GM21717 (cell line): ENCODE data around the gene WDR36.
A peak's percentile ranks its signal among the peaks of the same experiment; 100 is the strongest.

ENCODE experiments used
- ATAC-seq: cut with Tn5 transposase; IDR thresholded peaks from one replicate; pipeline ENCODE4 v1.9.1; 2021; ENCODE audit warnings: mild to moderate bottlenecking, moderate library complexity; ENCODE audit not compliant: unreplicated experiment

WDR36 gene

DNA sequence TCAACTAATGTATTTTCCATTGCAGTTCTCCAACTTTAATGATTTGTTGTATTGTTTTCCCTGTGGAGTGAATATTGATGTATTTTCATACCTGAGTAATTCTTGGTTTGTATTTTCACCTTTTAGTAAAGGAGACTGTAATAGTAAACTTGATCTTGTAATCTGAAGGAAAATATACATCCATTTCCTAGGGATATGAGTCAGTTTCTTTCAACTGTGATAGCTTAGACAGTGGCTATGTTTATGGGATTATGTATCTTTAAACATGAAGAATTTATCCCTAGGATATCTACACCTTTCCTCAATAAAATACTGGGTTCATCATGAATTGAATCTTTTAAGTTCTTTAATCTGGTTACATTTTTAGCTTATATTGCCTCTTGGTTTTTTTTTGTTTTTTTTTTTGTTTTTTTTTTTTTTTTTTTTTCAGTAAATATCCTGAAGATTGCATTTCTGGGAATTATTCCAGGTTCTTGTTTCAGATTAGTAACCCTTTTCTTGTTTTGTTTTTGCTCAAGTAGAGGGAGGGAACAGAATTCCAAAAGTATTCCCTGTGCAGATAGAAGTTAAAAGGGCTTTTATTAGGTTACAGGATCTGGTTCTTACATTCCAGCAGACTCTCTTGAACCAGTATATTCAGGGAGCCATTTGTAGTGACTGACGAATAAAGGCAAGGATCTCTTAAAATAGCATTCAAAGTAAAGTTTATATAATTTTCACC is 7.1 kb downstream of the WDR36 start:
- no peak for ATAC-seq

DNA sequence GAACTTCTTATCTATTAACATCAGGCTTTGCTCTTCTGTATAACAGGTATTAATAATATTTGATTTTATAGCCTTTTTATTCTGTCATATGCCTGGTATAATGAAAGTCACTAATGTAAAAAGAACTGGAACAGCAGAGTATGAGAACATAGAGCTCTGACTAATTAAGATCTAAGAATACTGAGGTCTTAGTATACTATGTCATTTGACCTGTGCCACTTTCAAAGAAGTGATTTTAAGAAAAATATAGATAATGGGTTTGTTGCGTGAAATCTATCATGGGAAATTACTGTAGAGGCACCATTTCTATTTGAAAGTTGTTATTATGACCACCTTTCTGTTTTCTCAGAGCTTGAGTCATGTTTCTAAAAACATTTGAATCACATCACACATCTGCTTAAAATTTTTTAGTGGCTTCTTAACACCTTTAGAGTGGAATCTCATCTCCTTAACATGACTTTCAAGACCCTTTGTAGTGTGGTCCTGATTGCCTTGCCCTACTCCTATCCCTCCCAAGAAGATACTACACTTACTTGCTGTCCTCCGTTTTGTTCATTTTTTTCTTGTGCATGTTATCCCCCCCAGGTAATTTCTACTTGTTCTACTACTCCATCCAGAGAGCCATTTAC is 14.3 kb downstream of the WDR36 start:
- ATAC-seq = no peak

GRCh38 chr5:111107371-111107770 is 15.2 kb downstream of the WDR36 start:
- no peak for ATAC-seq

- ATAC-seq = no peak
Measured at GRCh38 chr5:111111956-111112355, 19.8 kb downstream of the WDR36 start.

GRCh38 chr5:111113678-111114077 is 21.5 kb downstream of the WDR36 start:
- no peak for ATAC-seq

DNA sequence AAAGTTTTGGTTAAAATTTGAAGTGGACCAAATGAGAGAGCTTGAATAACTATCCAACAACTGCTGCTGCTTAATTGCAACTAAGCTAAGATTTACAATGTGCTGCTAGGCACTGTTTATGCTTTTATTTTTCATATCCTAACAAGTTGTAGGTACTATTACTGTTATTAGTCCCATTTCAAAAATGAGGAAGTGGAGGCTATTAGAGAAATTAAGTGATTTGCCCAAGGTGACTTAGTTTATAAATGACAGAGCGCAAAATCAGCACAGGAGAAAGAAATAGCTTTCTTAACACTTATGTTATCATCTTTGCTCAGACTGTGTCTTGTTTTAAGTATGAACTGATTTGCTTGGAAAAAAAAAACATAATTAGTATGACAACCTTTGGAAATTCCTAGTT is 23.1 kb downstream of the WDR36 start:
- no peak for ATAC-seq

- no peak for ATAC-seq
Measured at GRCh38 chr5:111116550-111116949, 24.4 kb downstream of the WDR36 start.

DNA sequence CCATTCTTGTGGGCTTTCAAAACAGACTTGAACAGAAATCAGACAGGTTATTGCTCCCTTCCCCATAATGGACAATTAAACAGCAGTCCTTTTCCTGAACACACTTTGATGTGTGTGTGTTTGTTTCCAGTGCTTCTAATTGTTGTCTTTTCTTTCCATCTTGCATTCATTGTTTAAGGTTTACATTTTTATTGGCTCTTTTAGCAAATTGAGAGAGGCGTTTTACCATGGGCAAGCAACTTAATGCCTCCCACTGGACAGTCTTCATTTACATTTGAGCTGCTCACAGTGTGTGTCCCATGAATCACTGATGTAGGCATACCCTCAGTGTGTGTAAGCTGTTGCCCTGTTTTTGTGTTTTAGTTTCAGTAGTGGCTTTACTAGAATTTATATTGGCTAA is 25.0 kb downstream of the WDR36 start:
- no peak for ATAC-seq

DNA sequence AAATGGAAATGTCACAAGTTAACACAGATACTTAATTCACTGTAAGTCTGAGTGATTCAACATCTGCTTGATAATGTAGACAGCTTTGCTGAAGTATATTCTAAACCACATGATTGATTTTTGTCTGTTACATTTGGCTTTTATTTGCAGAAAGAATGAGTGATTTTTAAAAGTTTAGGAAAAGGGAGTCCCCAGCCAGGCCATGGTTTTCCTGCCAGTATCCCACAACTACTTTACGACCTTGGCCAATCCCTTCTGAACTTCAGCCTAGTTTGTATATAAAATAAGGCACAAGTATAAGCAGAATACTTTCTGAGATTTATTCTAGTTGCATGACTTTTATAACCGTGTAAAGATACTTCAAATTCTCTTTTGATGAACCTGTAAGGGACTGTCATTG is 27.1 kb downstream of the WDR36 start:
- no peak for ATAC-seq

- peak; percentile 64 for ATAC-seq
Measured at GRCh38 chr5:111119856-111120255, 27.7 kb downstream of the WDR36 start.

DNA sequence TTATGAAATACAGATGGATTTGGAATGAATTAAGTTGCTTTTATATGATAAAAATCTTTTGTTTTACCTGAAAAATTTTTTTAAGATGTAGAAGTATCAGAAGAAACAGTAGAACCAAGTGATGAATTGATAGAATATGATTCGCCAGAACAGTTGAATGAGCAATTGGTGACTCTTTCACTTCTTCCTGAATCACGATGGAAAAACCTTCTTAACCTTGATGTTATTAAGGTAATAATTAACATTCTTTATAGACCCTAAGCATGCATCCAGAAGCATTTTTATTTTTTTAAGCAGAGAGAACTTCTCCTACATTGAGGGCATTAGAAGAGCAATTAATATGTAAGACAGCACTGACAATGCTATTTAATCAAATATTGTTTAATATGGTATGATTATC is 28.8 kb downstream of the WDR36 start:
- no peak for ATAC-seq

- ATAC-seq = no peak
Measured at GRCh38 chr5:111121926-111122325, 29.8 kb downstream of the WDR36 start.

DNA sequence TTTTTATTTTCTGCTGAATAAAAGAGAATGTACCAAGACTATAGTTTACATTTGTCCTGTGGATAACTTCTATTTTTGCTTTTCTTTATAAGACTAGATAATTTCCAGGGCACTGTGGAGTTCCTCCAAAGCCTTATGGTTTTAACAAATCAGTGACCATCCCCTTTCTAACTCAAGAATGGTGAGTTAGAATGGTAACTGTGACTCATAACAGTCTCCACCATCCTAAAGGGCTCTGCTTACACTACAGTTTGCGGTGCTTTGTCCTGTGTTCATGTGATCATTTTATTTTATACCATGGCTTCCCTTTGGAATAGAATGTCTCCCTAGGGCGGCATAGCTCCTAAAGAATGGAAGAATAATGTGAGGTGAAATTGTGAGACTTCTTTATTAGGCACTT is 30.2 kb downstream of the WDR36 start:
- ATAC-seq = peak; percentile 48

DNA sequence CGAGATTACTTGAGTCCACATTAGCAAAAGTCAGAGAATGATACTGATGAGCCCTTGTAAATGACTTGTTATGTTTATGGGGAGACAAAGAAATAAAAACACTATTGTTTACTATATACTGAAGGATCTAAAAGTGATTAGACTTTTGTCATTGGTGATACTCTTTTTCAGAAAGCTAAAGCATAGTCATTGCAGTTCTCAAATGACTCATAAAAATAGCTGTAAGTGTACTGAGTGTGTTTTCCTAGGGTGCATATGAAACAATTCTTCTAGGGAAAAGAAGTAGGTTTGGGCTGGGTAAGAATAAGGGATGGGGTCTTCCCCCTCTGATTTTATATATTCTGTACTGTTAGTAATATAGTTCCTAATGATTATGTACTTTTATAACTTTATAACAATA is 32.6 kb downstream of the WDR36 start:
- ATAC-seq = no peak

GRCh38 chr5:111126896-111127295 is 34.7 kb downstream of the WDR36 start:
- ATAC-seq = no peak

DNA sequence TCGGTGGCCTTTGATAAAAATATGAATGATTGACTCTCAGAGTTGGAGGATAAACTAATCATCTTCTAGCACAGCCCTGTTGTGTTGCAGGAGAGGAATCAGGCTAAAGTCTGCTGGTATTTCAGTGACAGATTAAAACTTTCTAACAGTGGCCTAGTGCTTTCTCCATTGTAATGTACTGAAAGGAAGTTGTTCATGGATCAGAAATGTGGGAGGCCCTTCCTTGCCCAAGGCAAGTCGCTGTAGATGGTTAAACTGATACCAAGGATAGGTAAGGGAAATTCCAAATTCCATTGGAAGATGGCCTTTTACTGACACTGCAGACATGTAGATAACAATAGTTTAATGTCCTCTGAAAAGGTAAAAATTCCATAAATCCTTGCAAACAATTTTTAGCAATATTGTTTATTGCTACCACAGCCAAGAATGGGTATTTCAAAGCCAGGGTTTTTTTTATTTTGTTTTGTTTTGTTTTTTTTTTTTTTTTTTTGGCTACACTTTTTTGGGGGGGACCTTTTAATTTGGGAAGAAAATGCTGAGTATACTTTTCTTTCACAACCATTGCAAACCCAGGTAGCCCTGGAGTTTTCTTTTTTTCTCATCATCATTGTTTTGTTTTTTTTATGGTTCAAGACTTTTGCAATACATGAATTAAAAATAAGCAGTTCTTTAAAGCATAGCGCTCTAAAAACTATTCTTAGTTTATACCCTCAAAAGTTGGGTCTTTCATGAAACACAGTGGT is 35.5 kb downstream of the WDR36 start:
- ATAC-seq = no peak

DNA sequence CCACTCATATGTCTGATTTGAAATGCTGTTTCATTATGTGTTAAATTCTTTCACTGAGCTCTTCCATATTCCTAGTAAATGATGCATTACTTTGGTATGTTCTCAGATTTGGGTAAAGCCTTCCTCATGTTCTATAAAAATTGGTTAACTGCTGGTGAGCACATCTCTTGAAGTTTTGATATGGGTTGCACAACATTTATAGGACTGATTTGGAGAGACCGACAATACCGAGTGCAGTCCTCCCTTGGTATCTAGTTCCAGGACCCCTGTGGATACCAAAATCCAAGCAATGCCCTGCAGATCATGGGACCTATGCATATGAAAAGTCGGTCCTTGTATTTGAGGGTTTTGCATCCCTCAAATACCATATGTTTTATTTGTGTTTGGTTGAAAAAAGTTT is 37.8 kb downstream of the WDR36 start:
- ATAC-seq = no peak

DNA sequence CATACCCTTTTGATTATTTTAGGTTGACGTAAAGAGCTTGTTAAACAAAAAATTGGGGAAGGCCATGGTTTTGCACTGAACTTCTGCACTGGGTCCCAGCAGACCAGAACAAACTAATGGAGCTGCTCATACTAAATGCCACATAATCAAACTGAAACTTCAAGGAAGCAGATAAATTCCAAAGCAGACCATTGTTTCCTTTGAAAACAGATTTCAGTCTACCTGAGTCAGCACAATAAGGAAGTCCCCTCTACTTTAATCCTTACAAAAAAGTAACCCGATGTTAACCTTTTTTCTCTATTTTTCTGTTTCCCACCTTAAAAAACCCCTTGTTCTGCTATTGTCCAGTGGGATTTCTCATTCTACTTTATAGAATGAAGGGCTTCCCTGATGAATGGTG is 39.2 kb downstream of the WDR36 start:
- ATAC-seq = no peak

- ATAC-seq = no peak
Measured at GRCh38 chr5:111132076-111132475, 39.9 kb downstream of the WDR36 start.

GRCh38 chr5:111132731-111133435 is 40.7 kb downstream of the WDR36 start:
- ATAC-seq = no peak

DNA sequence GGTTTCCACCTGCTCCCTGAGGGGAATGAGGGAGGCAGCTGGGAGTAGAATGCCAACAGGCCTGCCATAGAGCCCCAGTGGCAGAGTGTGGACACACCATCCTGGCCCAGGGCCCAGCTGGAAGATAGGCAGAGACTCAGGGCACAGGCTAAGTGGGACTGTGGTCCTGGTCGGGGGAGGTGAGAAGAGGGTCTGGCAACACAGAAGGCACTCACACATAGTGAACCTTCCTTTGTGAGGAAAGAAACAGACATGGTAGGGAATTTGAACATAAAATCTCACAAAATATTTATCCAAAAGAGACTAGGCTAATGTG is 41.2 kb downstream of the WDR36 start:
- no peak for ATAC-seq

GRCh38 chr5:111134087-111134486 is 41.9 kb downstream of the WDR36 start:
- ATAC-seq = no peak
